HG02642 (cell line): Measurements from ENCODE around the gene SMAP2.
A peak's percentile ranks its signal among the peaks of the same experiment; 100 is the strongest.

Experiments used
- ATAC-seq: cut with Tn5 transposase; IDR thresholded peaks from one replicate; pipeline ENCODE4 v1.9.1; 2021; ENCODE audit warnings: mild to moderate bottlenecking; ENCODE audit not compliant: unreplicated experiment, poor library complexity

The SMAP2 gene

DNA sequence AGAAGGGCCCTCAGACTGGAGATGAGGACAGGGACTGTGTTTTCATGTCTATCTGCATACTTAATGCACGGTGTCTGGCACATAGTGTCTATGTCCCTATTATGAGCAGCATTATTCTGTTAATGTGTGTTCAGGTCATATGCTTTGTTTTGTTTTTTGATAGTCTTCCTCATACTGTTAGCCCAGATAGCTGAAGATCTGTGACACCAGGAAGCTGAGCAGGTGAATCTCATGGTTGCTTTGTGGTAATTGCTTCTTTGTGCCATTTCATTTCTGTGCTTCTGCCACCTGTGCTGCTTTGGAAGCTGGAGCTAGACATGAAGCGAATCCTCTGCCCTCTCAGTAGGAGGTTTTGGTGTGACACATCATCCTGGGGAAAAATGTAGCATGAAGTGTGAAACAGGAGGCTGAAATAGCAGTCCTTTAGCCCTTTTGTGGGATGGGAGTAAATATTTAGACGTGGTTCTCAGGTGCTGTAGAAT is 15.8 kb downstream of the SMAP2 start:
- no peak for ATAC-seq

DNA sequence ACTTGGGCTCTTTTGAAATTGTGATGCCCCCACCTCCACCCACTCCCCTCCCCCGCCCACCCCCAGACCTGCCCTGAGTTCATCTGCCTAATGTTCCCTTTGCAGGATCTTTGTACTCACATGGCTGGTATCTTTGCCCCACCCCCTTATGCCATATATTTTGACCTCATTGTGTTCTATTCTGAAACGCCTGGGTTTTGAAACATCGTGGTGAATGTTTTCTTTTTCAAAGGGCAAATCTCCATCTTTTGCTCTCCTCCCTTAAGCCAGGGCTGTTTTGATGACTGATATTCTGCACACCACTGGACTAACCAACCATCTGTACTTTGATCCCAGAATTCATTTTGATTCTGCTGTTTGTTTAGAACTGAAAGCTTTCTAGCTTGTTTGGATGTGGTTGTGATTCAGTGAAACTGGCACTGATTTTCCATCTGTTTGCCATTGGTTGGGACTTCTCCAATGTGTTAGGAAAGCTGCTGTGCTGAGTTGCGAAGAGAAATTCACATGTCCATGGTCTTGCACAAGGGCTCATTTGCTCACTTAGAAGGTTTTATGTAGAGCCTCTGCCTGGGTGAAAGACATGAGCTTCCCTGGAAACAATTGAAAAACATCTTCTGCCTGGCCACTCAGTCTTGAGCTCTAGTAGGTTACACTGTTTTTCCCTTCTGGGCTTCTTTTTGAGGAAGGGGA is 16.5 kb downstream of the SMAP2 start:
- no peak for ATAC-seq

DNA sequence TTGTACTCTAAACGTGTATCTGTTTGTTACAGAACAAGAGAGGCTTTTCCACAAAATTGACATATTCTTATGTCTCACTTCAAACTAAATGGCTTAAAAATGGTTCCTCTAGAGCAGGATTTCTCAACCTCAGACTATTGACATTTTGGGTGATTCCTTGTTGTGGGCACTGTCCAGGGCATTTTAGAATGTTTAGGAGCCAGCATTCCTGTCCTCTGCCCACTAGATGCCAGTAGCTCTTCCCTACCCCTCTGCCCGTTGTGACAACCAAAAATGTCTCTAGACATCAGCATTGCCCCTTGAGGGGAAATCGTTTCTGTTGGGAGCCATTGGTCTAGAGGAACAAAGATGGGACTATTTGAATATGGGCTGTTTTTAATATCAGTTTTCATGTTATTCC is 17.3 kb downstream of the SMAP2 start:
- ATAC-seq: no peak

DNA sequence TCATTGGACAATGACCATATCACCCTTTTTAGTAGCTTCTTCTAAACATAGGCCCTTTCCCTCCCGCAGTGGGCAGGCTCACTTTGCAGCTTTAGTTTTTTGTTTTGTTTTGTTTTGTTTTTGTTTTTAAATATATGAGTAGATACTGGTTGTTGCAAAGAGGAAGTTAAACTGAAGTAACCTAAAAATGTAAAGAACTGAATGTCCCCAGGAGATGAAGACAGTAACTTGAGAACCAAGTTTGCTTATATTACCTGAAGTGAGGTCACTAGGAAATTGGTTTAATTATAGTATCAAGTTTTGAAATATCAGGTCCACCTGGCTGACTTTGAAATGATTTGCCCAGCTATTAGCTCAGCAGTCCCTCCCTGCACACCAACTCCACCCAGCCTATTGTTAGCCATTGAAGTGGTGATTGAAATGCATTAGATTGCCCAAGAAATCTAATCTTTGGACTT is 18.2 kb downstream of the SMAP2 start:
- no peak for ATAC-seq

DNA sequence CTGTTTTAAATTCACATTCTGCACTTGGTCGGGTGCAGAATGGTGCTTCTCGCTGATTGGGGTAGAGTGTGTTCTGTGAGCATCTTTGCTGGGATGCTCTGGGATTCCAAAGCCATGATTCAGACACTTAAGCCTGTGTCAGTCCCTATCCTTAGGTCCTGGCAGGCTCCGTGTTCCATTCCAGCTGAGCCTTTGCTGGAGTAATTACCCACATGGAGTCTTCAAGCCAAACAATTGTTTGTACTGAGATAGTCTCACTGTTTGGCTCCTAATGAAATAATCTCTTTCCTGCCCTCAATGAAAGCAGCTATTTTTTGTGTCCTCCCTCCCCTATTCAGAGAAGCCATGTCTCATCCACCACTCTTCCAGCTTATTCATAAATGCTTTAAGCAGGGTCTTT is 18.7 kb downstream of the SMAP2 start:
- ATAC-seq: no peak

DNA sequence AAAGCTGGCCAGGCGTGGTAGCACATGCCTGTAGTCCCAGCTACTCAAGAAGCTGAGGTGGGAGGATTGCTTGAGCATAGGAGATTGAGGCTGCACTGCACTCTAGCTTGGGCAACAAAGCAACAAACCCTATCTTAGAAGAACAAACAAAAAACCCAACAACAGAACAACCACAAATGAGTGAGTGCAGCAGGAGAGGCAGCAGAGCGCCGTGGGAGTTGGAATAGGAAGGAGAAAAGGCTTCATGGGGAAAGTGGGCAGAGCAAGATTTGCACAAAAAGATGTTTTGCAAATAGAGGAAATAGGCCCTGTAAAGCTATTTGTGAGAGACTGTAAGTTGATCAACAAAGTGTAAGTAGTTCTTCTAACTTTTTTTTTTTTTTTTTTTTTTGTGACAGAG is 19.6 kb downstream of the SMAP2 start:
- ATAC-seq: no peak

DNA sequence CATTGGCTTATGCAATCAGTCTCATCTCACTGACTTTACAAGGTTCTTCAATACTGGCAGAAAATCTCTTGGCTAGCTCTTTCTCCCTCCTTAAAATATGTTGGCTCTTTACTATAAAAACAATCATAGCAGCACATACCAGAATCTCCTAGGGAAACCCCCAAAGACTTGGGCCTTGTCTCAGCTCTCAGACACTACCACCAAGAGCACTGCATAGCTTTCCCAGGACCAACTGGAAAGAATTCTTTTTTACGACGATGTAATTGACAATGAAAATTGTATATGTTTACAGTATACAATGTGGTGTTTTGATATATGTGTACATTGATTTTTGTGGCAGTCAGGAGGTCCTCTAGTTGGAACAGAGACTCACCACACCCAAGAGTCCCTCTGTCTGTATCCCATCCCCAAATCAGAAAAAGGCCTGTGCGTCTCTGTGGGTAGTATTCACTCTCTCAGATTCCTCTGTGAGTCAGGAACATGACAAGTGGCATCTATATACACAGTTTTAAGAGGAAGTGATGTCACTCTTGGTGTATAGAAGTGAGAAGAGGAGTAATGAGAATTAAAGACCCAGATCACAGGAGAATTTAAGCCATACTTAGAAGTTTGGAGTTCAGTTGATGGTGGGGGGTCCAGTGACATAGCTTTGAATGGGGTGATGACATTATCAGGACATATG is 21.1 kb downstream of the SMAP2 start:
- ATAC-seq: no peak

DNA sequence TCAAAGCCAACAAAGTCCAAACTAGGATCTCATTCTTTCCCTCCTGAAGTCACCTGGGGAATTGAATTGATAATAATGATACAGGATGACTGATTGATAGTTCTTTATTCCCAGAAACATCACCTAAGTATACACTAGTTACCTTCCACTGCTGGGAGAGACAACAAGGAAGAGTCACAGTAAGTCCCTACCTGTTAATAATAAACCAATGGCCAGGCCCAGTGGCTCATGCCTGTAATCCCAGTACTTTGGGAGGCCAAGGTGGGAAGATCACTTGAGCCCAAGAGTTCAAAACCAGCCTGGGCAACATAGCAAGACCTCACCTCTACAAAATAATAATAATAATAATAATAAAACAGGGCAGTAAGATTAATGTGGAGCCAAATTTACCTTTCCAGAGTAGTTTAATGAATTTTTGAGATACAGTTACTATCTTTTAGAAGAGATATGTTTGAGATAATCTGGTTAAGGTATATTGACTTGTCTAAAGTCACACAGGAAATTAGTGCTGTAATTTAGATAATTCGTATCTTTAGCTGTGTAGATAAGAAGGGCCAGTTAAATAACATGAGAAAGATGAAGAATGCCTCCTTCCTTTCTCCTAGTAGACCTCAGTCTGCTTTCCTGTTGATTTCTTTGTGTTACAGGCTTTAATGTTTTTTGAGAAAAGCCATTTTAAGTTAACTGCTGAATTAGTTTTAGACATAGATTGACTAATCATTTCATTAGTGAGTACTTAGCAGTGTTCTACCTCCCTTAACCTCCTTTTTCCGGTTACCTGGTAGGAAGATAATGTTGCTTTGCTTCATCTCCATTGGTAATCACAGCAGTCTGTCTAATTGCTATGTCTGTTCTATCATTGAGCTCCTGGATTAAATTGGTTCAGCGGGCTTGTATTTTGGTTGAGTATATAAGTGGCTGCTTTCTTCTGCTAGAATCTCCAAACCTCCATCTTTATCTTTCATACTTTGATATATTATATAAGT is 22.0 kb downstream of the SMAP2 start:
- ATAC-seq: no peak

DNA sequence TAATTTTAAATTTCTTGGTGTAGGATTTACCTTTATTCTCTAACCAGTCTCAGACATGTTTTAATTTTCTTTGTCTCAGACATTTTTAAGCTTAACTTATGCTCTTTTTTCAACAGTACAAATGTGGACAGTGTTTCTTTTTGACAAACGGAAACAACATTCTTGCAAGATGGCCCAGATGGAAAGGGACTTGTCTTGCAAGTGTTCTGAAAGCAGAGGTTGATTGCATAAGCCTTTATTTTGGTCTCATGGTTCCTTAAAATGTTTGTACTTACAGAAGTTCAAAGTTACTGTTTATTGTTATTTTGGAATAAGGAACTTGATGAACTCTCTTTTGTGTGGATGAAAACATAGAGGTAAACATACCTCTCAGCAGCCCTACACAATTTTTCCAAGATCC is 22.9 kb downstream of the SMAP2 start:
- no peak for ATAC-seq

DNA sequence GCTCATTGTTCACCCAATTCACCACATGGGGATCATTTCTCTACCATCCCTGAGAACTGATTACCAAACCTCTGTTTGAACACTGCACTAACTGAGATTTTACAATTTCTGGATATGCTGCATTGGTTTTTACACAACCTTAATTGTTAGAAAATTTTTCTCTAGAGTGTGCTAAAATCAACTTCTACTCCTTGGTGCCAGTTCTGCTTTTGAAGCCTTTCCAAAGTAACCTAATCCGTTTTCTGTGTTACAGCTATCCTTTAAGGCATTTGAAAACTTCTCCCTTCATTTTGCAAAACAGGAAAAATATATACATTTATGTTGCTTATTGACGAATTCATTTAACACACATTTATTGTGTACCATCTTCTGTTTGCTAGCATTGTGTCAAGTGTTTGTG is 23.7 kb downstream of the SMAP2 start:
- no peak for ATAC-seq

DNA sequence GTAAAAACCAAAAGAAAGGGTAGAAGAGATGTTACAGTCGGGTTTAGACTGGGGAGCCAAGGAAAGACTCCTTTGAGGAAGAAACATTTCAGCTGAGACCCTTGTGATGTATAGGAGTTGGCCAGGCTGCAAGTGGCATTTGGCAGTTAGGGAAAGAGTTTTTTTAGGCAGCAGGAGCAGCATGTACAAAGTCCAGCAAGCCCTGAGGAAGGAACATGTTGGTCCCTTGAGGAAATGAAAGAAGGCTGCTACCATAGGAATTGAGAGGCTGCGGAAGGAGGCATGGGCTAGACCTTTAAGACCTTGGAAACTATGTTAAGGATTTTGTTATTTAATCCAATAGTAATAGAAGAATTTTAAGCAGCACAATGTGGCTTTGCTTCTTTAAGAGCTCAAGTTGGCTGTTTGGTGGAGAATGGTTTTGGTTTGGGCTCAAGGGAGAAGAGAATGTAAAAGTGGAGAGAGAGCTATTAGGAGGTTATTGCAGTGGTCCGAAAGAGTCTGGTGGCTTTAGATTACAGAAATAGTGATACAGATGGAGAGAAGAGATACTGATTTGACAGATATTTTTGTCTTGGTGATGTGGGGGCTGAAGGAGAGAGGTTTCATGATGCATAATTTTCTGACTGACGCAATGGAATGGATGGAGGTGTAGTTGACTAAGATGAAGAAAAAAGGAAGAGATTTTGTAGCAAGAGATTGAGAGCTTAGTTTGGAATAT is 26.6 kb downstream of the SMAP2 start:
- peak; percentile 59 for ATAC-seq

DNA sequence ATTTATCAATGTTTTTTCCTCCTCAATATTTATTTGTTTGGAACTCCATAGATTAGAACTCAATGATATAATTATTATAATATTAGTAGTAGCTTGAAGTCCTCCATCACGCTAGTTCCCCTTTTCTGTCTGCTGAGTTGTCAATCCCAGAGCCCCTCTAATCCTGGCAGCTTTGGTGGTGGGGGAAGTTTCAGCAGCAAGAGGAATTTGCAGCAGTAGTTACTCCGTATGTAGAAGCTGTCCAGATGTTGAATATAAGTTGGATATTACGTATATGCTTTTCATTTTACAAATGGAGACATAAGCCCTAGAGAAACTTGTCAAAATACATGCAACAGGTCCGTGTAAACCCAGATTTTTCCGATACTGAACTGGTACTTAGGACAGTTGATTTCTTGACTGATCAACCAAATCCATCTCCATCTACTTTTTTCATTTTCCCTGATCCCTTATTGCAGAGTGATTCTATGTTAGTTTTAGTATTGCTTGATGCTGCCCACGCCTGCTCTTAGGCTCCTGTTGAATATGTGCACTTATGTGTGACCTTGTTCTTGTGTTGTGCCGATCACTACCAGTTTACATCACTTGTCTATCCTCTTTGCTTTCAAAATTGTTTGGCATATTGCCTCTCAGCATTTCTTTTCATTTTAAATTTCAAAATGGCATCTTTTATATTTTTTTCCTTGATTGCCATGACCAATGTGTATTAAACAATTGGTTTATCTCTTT is 28.1 kb downstream of the SMAP2 start:
- no peak for ATAC-seq

DNA sequence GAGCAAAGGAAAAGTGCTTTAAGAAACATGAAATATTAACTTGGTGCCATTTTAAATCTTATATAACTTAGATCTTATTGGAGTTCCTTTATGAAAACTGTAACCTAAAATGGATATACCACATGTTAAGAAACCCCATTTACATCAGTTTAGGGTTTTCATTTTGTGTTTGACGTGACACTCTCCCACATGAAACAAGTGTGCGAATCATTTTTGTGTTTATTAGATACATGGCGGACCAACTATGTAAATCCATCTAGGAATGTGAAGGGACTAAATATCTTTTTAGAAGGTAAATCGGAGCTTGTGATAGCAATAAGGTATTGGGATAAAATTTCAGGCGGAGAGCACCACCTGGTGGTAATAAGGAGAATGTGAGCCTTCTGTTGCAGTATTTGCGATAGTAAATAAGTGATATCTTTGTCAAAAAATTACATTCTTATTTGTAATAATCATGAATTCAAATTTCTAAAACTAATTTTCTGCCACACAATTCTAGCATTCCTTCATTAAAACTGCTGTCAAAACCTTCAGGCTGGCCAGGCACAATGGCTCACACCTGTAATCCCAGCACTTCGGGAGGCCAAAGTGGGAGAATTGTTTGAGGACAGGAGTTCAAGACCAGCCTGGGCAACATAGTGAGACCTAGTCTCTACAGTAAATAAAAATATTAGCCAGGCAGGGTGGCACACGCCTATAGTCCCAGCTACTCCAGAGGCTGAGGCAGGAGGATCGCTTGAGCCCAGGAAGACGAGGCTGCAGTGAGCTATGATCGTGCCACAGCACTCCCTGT is 31.3 kb downstream of the SMAP2 start:
- no peak for ATAC-seq

DNA sequence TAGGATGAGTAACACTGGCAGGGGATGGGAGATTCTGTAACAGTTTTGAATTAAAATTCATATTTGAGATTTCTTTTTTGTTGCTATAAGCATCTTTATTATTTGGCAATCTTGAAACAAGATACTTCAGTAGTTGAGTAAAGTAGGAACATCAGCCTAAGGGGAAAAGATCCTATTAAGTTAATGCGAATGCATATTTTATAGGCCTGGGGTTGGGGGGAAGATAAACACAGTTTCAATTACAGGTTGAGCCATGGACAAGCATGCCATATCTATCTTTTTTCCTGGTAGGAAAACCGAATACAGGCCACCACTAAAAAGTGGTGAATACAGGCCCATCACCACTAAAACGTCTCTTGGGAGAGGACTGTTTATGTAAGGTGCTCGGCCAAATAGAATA is 32.3 kb downstream of the SMAP2 start:
- ATAC-seq: no peak

DNA sequence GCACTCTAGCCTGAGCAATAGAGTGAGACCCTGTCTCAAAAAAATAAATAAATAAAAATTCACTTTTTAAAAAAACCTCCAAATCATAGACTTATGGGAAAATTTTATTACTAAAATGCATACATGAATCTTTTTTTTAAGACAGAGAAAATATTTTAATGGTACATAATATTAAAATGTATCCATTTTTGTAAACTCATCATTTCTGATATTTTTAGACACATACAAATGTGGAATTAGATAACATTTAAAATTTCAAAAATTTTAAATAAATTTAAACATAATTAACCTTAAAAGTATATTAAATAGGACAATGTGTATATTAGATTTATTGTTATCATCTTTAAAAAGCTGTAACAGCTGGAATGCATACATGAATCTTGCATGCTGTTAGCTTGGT is 33.9 kb downstream of the SMAP2 start:
- no peak for ATAC-seq

DNA sequence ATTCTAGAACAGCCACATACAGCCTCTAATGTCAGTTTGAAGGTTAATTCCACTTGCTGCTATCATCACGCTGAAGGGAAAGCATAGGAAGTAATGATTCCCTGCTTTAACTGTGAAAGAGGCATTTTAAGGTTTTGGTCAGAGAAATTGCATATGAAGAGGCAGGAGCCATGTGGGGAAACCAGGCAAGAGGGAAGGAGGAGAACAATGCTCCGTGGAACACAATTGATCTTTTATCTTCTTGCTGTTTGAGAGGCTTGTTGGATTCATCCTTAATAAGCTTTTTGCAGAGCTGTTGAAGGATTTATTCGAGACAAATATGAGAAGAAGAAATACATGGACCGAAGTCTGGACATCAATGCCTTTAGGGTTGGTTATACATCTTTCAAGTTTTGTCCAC is 35.9 kb downstream of the SMAP2 start:
- ATAC-seq: no peak

DNA sequence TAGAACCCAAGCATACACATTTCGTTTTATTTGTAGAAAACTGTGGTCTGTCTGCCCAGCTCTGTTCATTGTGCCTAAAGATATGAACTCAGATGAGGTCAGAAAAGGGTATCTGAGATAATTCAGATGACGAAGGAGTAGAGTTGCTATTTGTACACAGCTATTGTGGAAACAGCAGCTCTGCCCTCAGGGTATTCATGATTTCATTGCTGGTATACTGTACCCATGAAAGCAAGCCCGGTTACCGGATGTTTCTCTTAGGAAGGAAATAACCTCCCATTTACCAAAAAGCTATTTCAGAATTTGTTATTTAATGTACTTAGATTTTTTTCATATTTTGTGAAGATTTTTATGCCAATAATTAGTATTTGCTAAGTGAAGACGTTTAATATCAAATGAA is 37.8 kb downstream of the SMAP2 start:
- ATAC-seq: no peak

DNA sequence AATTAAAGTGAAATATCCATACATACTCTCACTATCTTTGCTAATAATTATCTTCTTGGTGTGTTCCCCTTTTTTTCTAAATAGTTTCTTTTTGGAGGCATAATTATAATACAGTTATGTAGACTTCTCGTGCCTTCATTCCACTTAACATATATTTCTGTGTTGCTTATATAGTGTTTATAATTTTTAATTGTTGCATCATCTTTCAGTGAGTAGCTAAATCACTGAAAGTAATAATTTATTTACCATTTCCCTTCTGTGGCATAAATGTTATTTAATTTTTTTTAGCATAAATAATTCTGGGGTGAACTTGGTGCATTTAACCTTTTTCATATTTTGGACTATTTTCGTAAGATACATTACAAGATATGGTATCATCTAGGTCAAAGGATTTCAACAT is 38.3 kb downstream of the SMAP2 start:
- ATAC-seq: no peak
